HepG2 (cell line): ENCODE measurements around the gene FREM3. TPM values are rescaled to one million over a fixed set of nuclear protein-coding genes. Genes with fewer than 3 reads are reported as not detected.

Experiments
- ATAC-seq: fragments of 200-7000 bp; cut with Tn5 transposase; 3 replicates; pipeline ENCODE4 v1.9.1; 2020; ENCODE audit warnings: mild to moderate bottlenecking, moderate library complexity
- BruUV-seq: library from RNA; stranded (reverse); fragments of 400-500 nt; replicated peaks from 2 replicates; lab custom pipeline; 2021; lab: Mats Ljungman, UMichigan
- CTCF ChIA-PET: fragments of 300-600 bp; formaldehyde crosslinking; extraction: SDS; loops from one replicate; lab custom pipeline; 2021; ENCODE audit warnings: low total read pairs, inconsistent platforms, low intra/inter-chr PET ratio; lab: Yijun Ruan, JAX
- POLR2A ChIA-PET: fragments of 350-600 bp; sonication (Branson Sonifier 250); formaldehyde crosslinking; loops from one replicate; lab custom pipeline; 2020; ENCODE audit warnings: antibody characterized with exemption, inconsistent platforms; lab: Yijun Ruan, JAX
- DNase-seq: peaks from one replicate; pipeline ENCODE4 v3.0.0-alpha.2; 2015; ENCODE audit warnings: low spot score
- FAIRE-seq: peaks from 3 replicates; lab custom pipeline; 2011; peaks lifted over from hg19 to GRCh38; lab: Jason Lieb, UNC
- H2AFZ ChIP-seq: one replicate; pipeline ENCODE4 v1.6.1; 2011; ENCODE audit warnings: low read length, inconsistent platforms
- H3K27ac ChIP-seq: fragments of 300-600 bp; 3 replicates; pipeline ENCODE4 v1.8.0; 2011; ENCODE audit warnings: mixed run types, mild to moderate bottlenecking, mixed read lengths, low read length, inconsistent platforms; ENCODE audit not compliant: insufficient read depth; ENCODE audit errors: extremely low read length
- H3K27me3 ChIP-seq, 2 experiments: fragments of 200-600 bp in 1 of 2; 2 replicates in 1 of 2; 3 replicates in 1 of 2; pipeline versions ENCODE4 v1.6.0 to v1.8.0; 2011; ENCODE audit warnings: low read length in 2 of 2, mild to moderate bottlenecking in 2 of 2, moderate library complexity in 2 of 2, inconsistent platforms in 1 of 2; ENCODE audit not compliant: insufficient read depth in 2 of 2, control insufficient read depth in 1 of 2
- H3K36me3 ChIP-seq, 2 experiments: fragments of 200-600 bp in 1 of 2; replicated peaks in 1 of 2; 2 replicates in 1 of 2; 3 replicates in 1 of 2; pipeline versions ENCODE4 v1.5.1 to v1.8.0; 2011; ENCODE audit warnings: low read length in 2 of 2, inconsistent platforms in 1 of 2; ENCODE audit not compliant: insufficient read depth in 2 of 2, control insufficient read depth in 1 of 2
- H3K4me1 ChIP-seq: 2 replicates; pipeline ENCODE4 v1.5.1; 2012; ENCODE audit warnings: low read length, inconsistent platforms; ENCODE audit not compliant: insufficient read depth
- H3K4me2 ChIP-seq: 2 replicates; pipeline ENCODE4 v1.6.0; 2011; ENCODE audit warnings: low read depth, low read length, inconsistent platforms
- H3K4me3 ChIP-seq, 3 experiments: fragments of 200-600 bp in 1 of 3; sonication (generic), shearing (Covaris generic) in 1 of 3; replicated peaks in 1 of 3; 2 replicates each; pipeline ENCODE4 v1.5.1; 2011 to 2016; ENCODE audit warnings: low read length in 3 of 3, inconsistent platforms in 2 of 3, low read depth in 2 of 3, mild to moderate bottlenecking in 2 of 3, control low read depth in 1 of 3, mixed read lengths in 1 of 3; ENCODE audit not compliant: insufficient read depth in 1 of 3
- H3K79me2 ChIP-seq: one replicate; pipeline ENCODE4 v1.6.1; 2011; ENCODE audit warnings: low read length, inconsistent platforms; ENCODE audit not compliant: insufficient read depth
- H3K9ac ChIP-seq: 2 replicates; pipeline ENCODE4 v1.6.0; 2011; ENCODE audit warnings: mild to moderate bottlenecking, low read depth, low read length, inconsistent platforms; ENCODE audit not compliant: insufficient read depth
- H3K9me3 ChIP-seq: 2 replicates; pipeline ENCODE4 v1.5.1; 2012; ENCODE audit warnings: mild to moderate bottlenecking, low read length
- H4K20me1 ChIP-seq: 2 replicates; pipeline ENCODE4 v1.6.0; 2011; ENCODE audit warnings: inconsistent platforms, mild to moderate bottlenecking, low read length, moderate library complexity; ENCODE audit not compliant: insufficient read depth
- DNMT3B ChIP-seq: conservative IDR thresholded peaks from 2 replicates; pipeline ENCODE4 v1.6.1; 2016; ENCODE audit warnings: missing biosample characterization, control low read depth
- EHMT2 ChIP-seq: fragments of 200-600 bp; sonication (generic); IDR thresholded peaks from 2 replicates; pipeline ENCODE4 v1.7.0; 2017; ENCODE audit warnings: antibody characterized with exemption, low read depth, low read length, borderline replicate concordance
- EZH2 ChIP-seq: conservative IDR thresholded peaks from 2 replicates; pipeline ENCODE4 v1.6.1; 2012; ENCODE audit warnings: mild to moderate bottlenecking, low read depth, low read length, moderate library complexity
- MEIS1 ChIP-seq: sonication (generic); formaldehyde crosslinking; IDR thresholded peaks from 2 replicates; pipeline ENCODE4 v1.9.0; 2021; ENCODE audit warnings: mild to moderate bottlenecking, missing genetic modification reagents, moderate library complexity, borderline replicate concordance
- TAF1 ChIP-seq: sonication (generic); formaldehyde crosslinking; IDR thresholded peaks from 2 replicates; pipeline ENCODE4 v1.4.0; 2020; ENCODE audit warnings: missing genetic modification reagents
- ZNF382 ChIP-seq: sonication (generic); formaldehyde crosslinking; IDR thresholded peaks from 2 replicates; pipeline ENCODE4 v1.5.0; 2020; ENCODE audit warnings: missing genetic modification reagents, mild to moderate bottlenecking, borderline replicate concordance
- ZNF567 ChIP-seq: sonication (generic); formaldehyde crosslinking; IDR thresholded peaks from 2 replicates; pipeline ENCODE4 v1.8.1; 2023; ENCODE audit warnings: mild to moderate bottlenecking, missing genetic modification reagents, borderline replicate concordance
- whole genome bisulfite sequencing: methylation state at CpG from one replicate; pipeline ENCODE4 v1.1.6; 2017; ENCODE audit warnings: low lambda C conversion rate; 5-methylcytosine and 5-hydroxymethylcytosine counted together
- in situ Hi-C: cut with HindIII; loops from 2 replicates; pipeline ENCODE4 v1.10.0; 2017; ENCODE audit warnings: low pct_unique_long_range_greater_than_20kb; ENCODE audit not compliant: extremely low pct_ligation_motif_present
- intact Hi-C: fragments of 100-400 bp; cut with micrococcal nuclease; formaldehyde crosslinking; loops from one replicate; pipeline ENCODE4 v1.10.0; 2022; ENCODE audit not compliant: unreplicated experiment
- polyA plus RNA-seq, 8 experiments: library from polyadenylated mRNA; depleted of rRNA in 3 of 8; stranded (reverse) in 7 of 8; unstranded in 1 of 8; fragments of >200 nt; fragmentation: Illumina TruSeq in 4 of 8; extraction: Trizol in 4 of 8; gene quantifications; 2 replicates each; pipeline versions ENCODE4 v1.2.1 to v1.2.3, GENCODE V29; 2011 to 2016; ENCODE audit warnings: low read depth in 4 of 8, missing spikeins in 1 of 8, mixed read lengths in 1 of 8; ENCODE audit not compliant: insufficient read depth in 1 of 8
- total RNA-seq, 5 experiments: library from RNA; depleted of rRNA; stranded (reverse); fragments of >200 nt; fragmentation: Illumina TruSeq; extraction: Trizol; gene quantifications; 2 replicates each; pipeline ENCODE4 v1.2.3, GENCODE V29; 2016; ENCODE audit warnings: low read depth in 1 of 5
- TF ChIP-seq, protein P1 (sequence below): sonication (generic); formaldehyde crosslinking; IDR thresholded peaks from 2 replicates; pipeline ENCODE4 v1.5.0; 2020; ENCODE audit warnings: mild to moderate bottlenecking, missing genetic modification reagents, moderate library complexity

FREM3 gene
- total and polyA plus RNA-seq, 2 of the 13 experiments (the other 11 are each of a cell fraction or from before 2014, with no cell fraction given) = not detected

DNA sequence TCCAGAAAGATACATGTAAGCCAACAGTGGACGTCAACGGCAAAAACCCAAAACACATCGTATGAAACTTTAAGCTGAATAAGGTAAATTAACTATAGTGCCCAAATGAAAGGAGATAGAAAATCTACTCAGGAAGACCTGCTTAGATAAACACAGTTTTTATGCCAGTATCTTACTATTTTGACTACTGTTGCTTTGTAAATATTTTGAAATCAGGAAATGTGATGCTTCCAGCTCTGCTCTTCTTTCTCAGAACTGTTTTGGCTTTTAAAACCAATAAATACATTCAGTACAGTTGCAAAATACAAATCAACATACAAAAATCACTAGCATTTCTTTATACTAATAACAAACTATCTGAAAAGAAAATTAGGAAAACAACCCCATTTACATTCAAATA is 103.2 kb downstream of the FREM3 start:
- CTCF ChIA-PET = no interaction called here
- Histone ChIP-seq H3K79me2 (no peaks in the 10 kb centered on the region), H3K4me1 (no peaks in the 10 kb centered on the region), H3K4me2 (no peak overlapping the region), H3K9ac (no peak overlapping the region), H3K4me3 (no peak overlapping the region), H3K36me3 (no peaks in the 10 kb centered on the region), H3K27ac (no peak overlapping the region), H3K27me3 (no peaks in the 10 kb centered on the region), H2AFZ (no peak overlapping the region), H4K20me1 (no peaks in the 10 kb centered on the region), H3K9me3 (no peaks in the 10 kb centered on the region)
- no TSS peak for BruUV-seq
- in situ Hi-C loops = no loop called here
- 79% methylated on average over 3 of the region's 3 CpGs for WGBS
- no peak for TF ChIP-seq MEIS1
- TF ChIP-seq TAF1 (CRISPR knock-in tag) = no peak
- no peak for TF ChIP-seq ZNF382 (CRISPR knock-in tag)
- POLR2A ChIA-PET = no interaction called here
- FAIRE-seq = no peak
- no peak for ATAC-seq
- no peak for DNase-seq
- intact Hi-C loops = no loop called here

GRCh38 chr4:143587703-143588102 is 112.8 kb downstream of the FREM3 start:
- CTCF ChIA-PET = no interaction called here
- Histone ChIP-seq H3K9ac (no peak overlapping the region), H3K9me3 (peaks cover 4% of the 10 kb centered on the region; the same call in 1 of the 2 replicates), H3K27ac (no peak overlapping the region), H3K27me3 (no peaks in the 10 kb centered on the region), H3K36me3 (no peaks in the 10 kb centered on the region), H4K20me1 (no peaks in the 10 kb centered on the region), H3K79me2 (no peaks in the 10 kb centered on the region), H3K4me1 (no peaks in the 10 kb centered on the region), H2AFZ (no peak overlapping the region), H3K4me2 (no peak overlapping the region), H3K4me3 (no peak overlapping the region)
- POLR2A ChIA-PET = no interaction called here
- ATAC-seq (no peak), FAIRE-seq (no peak), DNase-seq (no peak)
- no TSS peak for BruUV-seq
- in situ Hi-C loops (no loop called here), intact Hi-C loops (no loop called here)
- no peak for TF ChIP-seq DNMT3B (CRISPR knock-in tag)
- no peak for TF ChIP-seq ZNF567 (CRISPR knock-in tag)
- TF ChIP-seq EZH2 = no peak
- TF ChIP-seq, protein P1, sequence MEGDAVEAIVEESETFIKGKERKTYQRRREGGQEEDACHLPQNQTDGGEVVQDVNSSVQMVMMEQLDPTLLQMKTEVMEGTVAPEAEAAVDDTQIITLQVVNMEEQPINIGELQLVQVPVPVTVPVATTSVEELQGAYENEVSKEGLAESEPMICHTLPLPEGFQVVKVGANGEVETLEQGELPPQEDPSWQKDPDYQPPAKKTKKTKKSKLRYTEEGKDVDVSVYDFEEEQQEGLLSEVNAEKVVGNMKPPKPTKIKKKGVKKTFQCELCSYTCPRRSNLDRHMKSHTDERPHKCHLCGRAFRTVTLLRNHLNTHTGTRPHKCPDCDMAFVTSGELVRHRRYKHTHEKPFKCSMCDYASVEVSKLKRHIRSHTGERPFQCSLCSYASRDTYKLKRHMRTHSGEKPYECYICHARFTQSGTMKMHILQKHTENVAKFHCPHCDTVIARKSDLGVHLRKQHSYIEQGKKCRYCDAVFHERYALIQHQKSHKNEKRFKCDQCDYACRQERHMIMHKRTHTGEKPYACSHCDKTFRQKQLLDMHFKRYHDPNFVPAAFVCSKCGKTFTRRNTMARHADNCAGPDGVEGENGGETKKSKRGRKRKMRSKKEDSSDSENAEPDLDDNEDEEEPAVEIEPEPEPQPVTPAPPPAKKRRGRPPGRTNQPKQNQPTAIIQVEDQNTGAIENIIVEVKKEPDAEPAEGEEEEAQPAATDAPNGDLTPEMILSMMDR = 0 out of 2 replicates have a peak, but pooled peaks have one; percentile 7
- TF ChIP-seq EHMT2 = no peak
